Panc1 (cell line): ENCODE results near the gene RSU1. TPM values are rescaled to one million over a fixed set of nuclear protein-coding genes. Genes with fewer than 3 reads are reported as not detected.
A peak's percentile ranks its signal among the peaks of the same experiment; 100 is the strongest.

Experiments used
- ATAC-seq: fragments of 200-7000 bp; cut with Tn5 transposase; 2 replicates; pipeline ENCODE4 v1.9.1; 2020; ENCODE audit warnings: mild to moderate bottlenecking, moderate library complexity
- BruUV-seq: library from RNA; stranded (reverse); fragments of 400-500 nt; replicated peaks from 2 replicates; lab custom pipeline; 2021; lab: Mats Ljungman, UMichigan
- CTCF ChIA-PET: fragments of 300-600 bp; sonication (Branson Sonifier 250); formaldehyde crosslinking; loops from one replicate; lab custom pipeline; 2022; ENCODE audit warnings: antibody characterized with exemption; lab: Charles Lee
- POLR2A ChIA-PET: fragments of 300-600 bp; sonication (Branson Sonifier 250); formaldehyde crosslinking; loops from one replicate; lab custom pipeline; 2022; ENCODE audit warnings: antibody characterized with exemption; lab: Charles Lee
- DNase-seq: peaks from one replicate; pipeline ENCODE4 v3.0.0-alpha.2; 2010; ENCODE audit warnings: low read depth, low spot score
- H3K27ac ChIP-seq: 2 replicates; pipeline ENCODE4 v1.5.1; 2011; ENCODE audit warnings: mild to moderate bottlenecking, low read length, inconsistent platforms
- H3K27me3 ChIP-seq: fragments of 200-500 bp; sonication (Bioruptor generic); 2 replicates; pipeline ENCODE4 v1.6.0; 2014; ENCODE audit warnings: low read length, inconsistent platforms; ENCODE audit not compliant: control insufficient read depth, insufficient read depth
- H3K36me3 ChIP-seq: fragments of 200-500 bp; sonication (Bioruptor generic); 2 replicates; pipeline ENCODE4 v1.5.1; 2014; ENCODE audit warnings: inconsistent platforms, mild to moderate bottlenecking, low read length, moderate library complexity; ENCODE audit not compliant: control insufficient read depth, insufficient read depth
- H3K4me1 ChIP-seq: 2 replicates; pipeline ENCODE4 v1.5.1; 2011; ENCODE audit warnings: inconsistent platforms, mild to moderate bottlenecking, low read length, moderate library complexity; ENCODE audit not compliant: control insufficient read depth, insufficient read depth
- H3K4me3 ChIP-seq, 2 experiments: 2 replicates each; pipeline ENCODE4 v1.5.1; 2011 to 2012; ENCODE audit warnings: low read depth in 2 of 2, low read length in 2 of 2, mild to moderate bottlenecking in 2 of 2, inconsistent platforms in 1 of 2, moderate library complexity in 1 of 2
- H3K9me3 ChIP-seq: fragments of 200-500 bp; sonication (Bioruptor generic); 2 replicates; pipeline ENCODE4 v1.5.1; 2014; ENCODE audit warnings: low read depth, mild to moderate bottlenecking, inconsistent platforms, low read length, moderate library complexity; ENCODE audit not compliant: control insufficient read depth, insufficient read depth
- CTCF ChIP-seq: fragments of 450-650 bp; IDR thresholded peaks from 2 replicates; pipeline ENCODE4 v1.5.1; 2017; ENCODE audit warnings: mild to moderate bottlenecking
- POLR2AphosphoS5 ChIP-seq: IDR thresholded peaks from 2 replicates; pipeline ENCODE4 v1.6.1; 2012; ENCODE audit warnings: mild to moderate bottlenecking, low read depth, low read length, moderate library complexity
- REST ChIP-seq, 2 experiments: IDR thresholded peaks; 2 replicates each; pipeline ENCODE4 v1.6.1; 2011 to 2012; ENCODE audit warnings: low read depth in 2 of 2, control low read depth in 1 of 2, low read length in 1 of 2, mild to moderate bottlenecking in 1 of 2, moderate library complexity in 1 of 2; ENCODE audit not compliant: insufficient read depth in 1 of 2
- SIN3A ChIP-seq: IDR thresholded peaks from 2 replicates; pipeline ENCODE4 v1.6.1; 2012; ENCODE audit warnings: low read depth, mild to moderate bottlenecking, low read length, moderate library complexity, borderline replicate concordance; ENCODE audit not compliant: insufficient read depth
- TCF7L2 ChIP-seq: IDR thresholded peaks from 2 replicates; pipeline ENCODE4 v1.6.1; 2011; ENCODE audit warnings: mild to moderate bottlenecking, low read depth, low read length, inconsistent platforms
- in situ Hi-C: cut with HindIII; loops from 2 replicates; pipeline ENCODE4 v1.10.0; 2016; ENCODE audit warnings: low sequenced_read_pairs, low pct_unique_long_range_greater_than_20kb
- intact Hi-C: fragments of 100-400 bp; cut with micrococcal nuclease; formaldehyde crosslinking; loops from one replicate; pipeline ENCODE4 v1.10.0; 2022; ENCODE audit not compliant: unreplicated experiment
- total RNA-seq: library from RNA; stranded (reverse); gene quantifications from one replicate; pipeline ENCODE4 v1.2.1, GENCODE V29; 2021; ENCODE audit not compliant: unreplicated experiment

The RSU1 gene
- total RNA-seq, 1 experiment from 2014 or later = 55.6 TPM

- intact Hi-C loops (no loop called here), in situ Hi-C loops (no loop called here)
- H3K36me3 ChIP-seq = no peaks in the 10 kb centered on the region
- H3K4me3 ChIP-seq = no peak overlapping the region
- DNase-seq (peak; percentile 27), ATAC-seq (peak; percentile 77)
- H3K4me1 ChIP-seq = peaks cover 7% of the 10 kb centered on the region
- H3K27ac ChIP-seq = no peak overlapping the region
- ChIA-PET CTCF (no interaction called here), POLR2A (no interaction called here)
- no peaks in the 10 kb centered on the region for H3K9me3 ChIP-seq
- no peaks in the 10 kb centered on the region for H3K27me3 ChIP-seq
- TF ChIP-seq REST (IDR thresholded peaks at IDR 0.05; ENCODE audit: insufficient read depth in 1 of 2, low read depth in 2 of 2, low read length in 1 of 2) (no peak), SIN3A (no peak), TCF7L2 (no peak), POLR2AphosphoS5 (no peak), CTCF (no peak)
- BruUV-seq = no TSS peak
Measured at GRCh38 chr10:16644146-16644545, 173.1 kb downstream of the RSU1 start.

GRCh38 chr10:16643502-16643901, 173.7 kb downstream of the RSU1 start:
- in situ Hi-C loops = no loop called here
- no peak overlapping the region for H3K27ac ChIP-seq
- intact Hi-C loops = no loop called here
- no peak for ATAC-seq
- H3K9me3 ChIP-seq = no peaks in the 10 kb centered on the region
- H3K36me3 ChIP-seq = no peaks in the 10 kb centered on the region
- POLR2A ChIA-PET = no interaction called here
- no peak for DNase-seq
- CTCF ChIA-PET = no interaction called here
- H3K27me3 ChIP-seq = no peaks in the 10 kb centered on the region
- no TSS peak for BruUV-seq
- TF ChIP-seq POLR2AphosphoS5 = no peak
- no peak for TF ChIP-seq TCF7L2
- TF ChIP-seq CTCF = no peak
- TF ChIP-seq REST (IDR thresholded peaks at IDR 0.05; ENCODE audit: insufficient read depth in 1 of 2, low read depth in 2 of 2, low read length in 1 of 2) = no peak
- no peak for TF ChIP-seq SIN3A
- H3K4me3 ChIP-seq = no peak overlapping the region
- H3K4me1 ChIP-seq = peaks cover 7% of the 10 kb centered on the region
